ENCODE results near the gene PLA2G3. TPM values are rescaled to one million over a fixed set of nuclear protein-coding genes. Genes with fewer than 3 reads are reported as not detected.

PLA2G3 gene
- total RNA-seq, 1 experiment from 2014 or later: 8.2 TPM

- Histone ChIP-seq H4K8ac (replicated peaks; ENCODE audit: insufficient read length, low read depth, low read length) (no peak overlapping the region), H4K20me1 (ENCODE audit: control insufficient read depth, insufficient read depth, insufficient read length) (no peaks in the 10 kb centered on the region), H3K79me2 (ENCODE audit: insufficient read depth, low read length) (peaks cover 10% of the 10 kb centered on the region; the same call in 1 of the 2 replicates), H2BK15ac (ENCODE audit: low read depth, low read length) (no peak overlapping the region), H3K4me2 (ENCODE audit: insufficient read depth, insufficient read length, low read length) (no peak overlapping the region), H3K4ac (ENCODE audit: low read depth, low read length) (no peak overlapping the region), H3K79me1 (ENCODE audit: insufficient read depth, low read depth, low read length, poor library complexity, severe bottlenecking) (peaks cover 9% of the 10 kb centered on the region), H4K5ac (ENCODE audit: insufficient read length, low read depth, low read length) (no peak overlapping the region), H2BK20ac (ENCODE audit: low read depth, low read length, poor library complexity, severe bottlenecking) (no peak overlapping the region), H3K27ac (ENCODE audit: insufficient read length, low read depth, low read length) (no peak overlapping the region), H2BK5ac (ENCODE audit: insufficient read length, low read length) (no peak overlapping the region), H2BK120ac (ENCODE audit: low read depth, low read length, poor library complexity, severe bottlenecking) (no peak overlapping the region), H2BK12ac (ENCODE audit: insufficient read length, low read depth, low read length) (no peak overlapping the region), H4K91ac (ENCODE audit: insufficient read length, low read depth, low read length) (no peak overlapping the region), H3K14ac (ENCODE audit: insufficient read depth, low read length) (no peak overlapping the region), H3K56ac (ENCODE audit: insufficient read length, low read depth, low read length) (no peak overlapping the region), H3K4me1 (ENCODE audit: insufficient read depth, low read length) (peaks cover 7% of the 10 kb centered on the region; the same call in 1 of the 2 replicates), H3K18ac (ENCODE audit: insufficient read length, low read depth, low read length) (no peak overlapping the region), H2AK5ac (ENCODE audit: insufficient read length, low read length) (no peak overlapping the region), H3K27me3 (ENCODE audit: insufficient read depth, low read length) (no peaks in the 10 kb centered on the region), H3T11ph (ENCODE audit: low read length) (no peak overlapping the region), H3K23ac (ENCODE audit: insufficient read length, low read depth, low read length) (no peak overlapping the region), H3K9ac (ENCODE audit: extremely low read depth, insufficient read length, low read length) (no peak overlapping the region), H3K23me2 (ENCODE audit: insufficient read length, low read depth, low read length, poor library complexity, severe bottlenecking) (peaks cover 11% of the 10 kb centered on the region), H3K9me3 (ENCODE audit: control insufficient read depth, low read depth, low read length) (no peaks in the 10 kb centered on the region), H2AFZ (ENCODE audit: low read length) (no peak overlapping the region)
- Mint-ChIP-seq H3K27me3 (ENCODE audit: low read depth) (no peaks in the 10 kb centered on the region; the same call in 1 of the 2 replicates), H3K4me3 (no peak overlapping the region), H3K36me3 (ENCODE audit: insufficient read depth in 1 of 3, low read depth in 3 of 3) (peaks cover 26 to 34% (median 29%) of the 10 kb centered on the region in 3 experiments; a peak in 6 of 7 replicates), H3K27ac (no peak overlapping the region), H3K9me3 (no peaks in the 10 kb centered on the region), H3K4me1 (peaks cover 15 to 20% of the 10 kb centered on the region in 2 experiments)
- no peak for DNase-seq
- no peak for TF ChIP-seq CTCF (conservative IDR thresholded peaks at IDR 0.05)
- WGBS (ENCODE audit: extremely low coverage, insufficient read length, low lambda C conversion rate): no CpG with 5 or more reads among the region's 10 CpGs
Observed at GRCh38 chr22:31137721-31138120, 2.6 kb downstream of the PLA2G3 start.
